ENCODE measurements around the gene RMI2. TPM values are rescaled to one million over a fixed set of nuclear protein-coding genes. Genes with fewer than 3 reads are reported as not detected.

The RMI2 gene
- polyA plus RNA-seq, 2 of the 4 experiments (the other 2 are of a cell fraction): 24.2 to 26.9 TPM

DNA sequence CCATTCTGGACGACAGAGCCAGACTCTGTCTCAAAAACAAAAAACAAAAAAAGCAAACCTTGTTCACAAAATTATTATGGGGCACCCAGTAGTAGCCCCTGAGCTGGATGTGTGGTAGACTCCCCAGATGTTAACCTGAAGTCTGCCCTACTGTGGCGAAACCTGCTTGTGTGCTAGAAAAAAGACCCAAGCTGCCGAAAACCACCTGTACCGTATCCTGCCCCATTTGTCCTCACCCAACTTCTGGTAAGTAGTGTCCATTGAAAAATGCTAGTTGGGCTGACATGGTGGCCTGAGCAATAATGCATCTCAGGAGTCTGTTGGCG, 9.1 kb downstream of the RMI2 start:
- H3K9me3 ChIP-seq: no peaks in the 10 kb centered on the region
- H3K4me3 ChIP-seq: no peak overlapping the region
- WGBS (ENCODE audit: missing lambda C conversion rate): 94% methylated on average over 5 of the region's 5 CpGs
- H3K4me1 ChIP-seq: peaks cover 18% of the 10 kb centered on the region
- H3K27ac ChIP-seq: no peak overlapping the region
- ATAC-seq (no peak), DNase-seq (ENCODE audit: low read depth in 1 of 2, low spot score in 1 of 2) (no peak), FAIRE-seq (no peak)
- ChIA-PET POLR2A (no interaction called here), CTCF (interaction anchor here (0.6 to 2.1 kb wide), 5 partner anchors 13 to 390 kb away, joined by 3 to 8 read pairs (median 3); partner anchors contain the start of gene SOCS1)
- no peak overlapping the region for H3K4me2 ChIP-seq
- TF ChIP-seq HOXB5 (CRISPR knock-in tag; IDR thresholded peaks at IDR 0.05): no peak
- no peak for TF ChIP-seq JUN (IDR thresholded peaks at IDR 0.05)
- no peak for TF ChIP-seq GATA3 (IDR thresholded peaks at IDR 0.05; ENCODE audit: borderline replicate concordance)
- TF ChIP-seq HOXB13 (CRISPR knock-in tag; IDR thresholded peaks at IDR 0.05; ENCODE audit: low read depth): no peak
- TF ChIP-seq ZC3H11A (IDR thresholded peaks at IDR 0.05): no peak
- no peak for TF ChIP-seq MYC (IDR thresholded peaks at IDR 0.05; ENCODE audit: borderline replicate concordance, low read length)
- no peak for TF ChIP-seq SMC3 (IDR thresholded peaks at IDR 0.05)
- no peak for TF ChIP-seq ZNF302 (CRISPR knock-in tag; IDR thresholded peaks at IDR 0.05)
- TF ChIP-seq CHD4 (IDR thresholded peaks at IDR 0.05; ENCODE audit: borderline replicate concordance): no peak
- no peak for TF ChIP-seq NPAS2 (CRISPR knock-in tag; IDR thresholded peaks at IDR 0.05; ENCODE audit: borderline replicate concordance)
- TF ChIP-seq, protein P1, sequence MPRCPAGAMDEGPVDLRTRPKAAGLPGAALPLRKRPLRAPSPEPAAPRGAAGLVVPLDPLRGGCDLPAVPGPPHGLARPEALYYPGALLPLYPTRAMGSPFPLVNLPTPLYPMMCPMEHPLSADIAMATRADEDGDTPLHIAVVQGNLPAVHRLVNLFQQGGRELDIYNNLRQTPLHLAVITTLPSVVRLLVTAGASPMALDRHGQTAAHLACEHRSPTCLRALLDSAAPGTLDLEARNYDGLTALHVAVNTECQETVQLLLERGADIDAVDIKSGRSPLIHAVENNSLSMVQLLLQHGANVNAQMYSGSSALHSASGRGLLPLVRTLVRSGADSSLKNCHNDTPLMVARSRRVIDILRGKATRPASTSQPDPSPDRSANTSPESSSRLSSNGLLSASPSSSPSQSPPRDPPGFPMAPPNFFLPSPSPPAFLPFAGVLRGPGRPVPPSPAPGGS (IDR thresholded peaks at IDR 0.05): no peak
- TF ChIP-seq, protein P2, sequence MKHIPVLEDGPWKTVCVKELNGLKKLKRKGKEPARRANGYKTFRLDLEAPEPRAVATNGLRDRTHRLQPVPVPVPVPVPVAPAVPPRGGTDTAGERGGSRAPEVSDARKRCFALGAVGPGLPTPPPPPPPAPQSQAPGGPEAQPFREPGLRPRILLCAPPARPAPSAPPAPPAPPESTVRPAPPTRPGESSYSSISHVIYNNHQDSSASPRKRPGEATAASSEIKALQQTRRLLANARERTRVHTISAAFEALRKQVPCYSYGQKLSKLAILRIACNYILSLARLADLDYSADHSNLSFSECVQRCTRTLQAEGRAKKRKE (CRISPR knock-in tag; IDR thresholded peaks at IDR 0.05; ENCODE audit: low read depth): no peak
- TF ChIP-seq, protein P3, sequence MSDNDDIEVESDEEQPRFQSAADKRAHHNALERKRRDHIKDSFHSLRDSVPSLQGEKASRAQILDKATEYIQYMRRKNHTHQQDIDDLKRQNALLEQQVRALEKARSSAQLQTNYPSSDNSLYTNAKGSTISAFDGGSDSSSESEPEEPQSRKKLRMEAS (IDR thresholded peaks at IDR 0.05): no peak
- no peak for TF ChIP-seq KDM1A (IDR thresholded peaks at IDR 0.05; ENCODE audit: low read depth)
- no peak for TF ChIP-seq NFE2L2 (conservative IDR thresholded peaks at IDR 0.05; ENCODE audit: low read length)
- TF ChIP-seq KDM5A (IDR thresholded peaks at IDR 0.05): no peak
- TF ChIP-seq MAZ (IDR thresholded peaks at IDR 0.05; ENCODE audit: borderline replicate concordance, low read depth, low read length): no peak

DNA sequence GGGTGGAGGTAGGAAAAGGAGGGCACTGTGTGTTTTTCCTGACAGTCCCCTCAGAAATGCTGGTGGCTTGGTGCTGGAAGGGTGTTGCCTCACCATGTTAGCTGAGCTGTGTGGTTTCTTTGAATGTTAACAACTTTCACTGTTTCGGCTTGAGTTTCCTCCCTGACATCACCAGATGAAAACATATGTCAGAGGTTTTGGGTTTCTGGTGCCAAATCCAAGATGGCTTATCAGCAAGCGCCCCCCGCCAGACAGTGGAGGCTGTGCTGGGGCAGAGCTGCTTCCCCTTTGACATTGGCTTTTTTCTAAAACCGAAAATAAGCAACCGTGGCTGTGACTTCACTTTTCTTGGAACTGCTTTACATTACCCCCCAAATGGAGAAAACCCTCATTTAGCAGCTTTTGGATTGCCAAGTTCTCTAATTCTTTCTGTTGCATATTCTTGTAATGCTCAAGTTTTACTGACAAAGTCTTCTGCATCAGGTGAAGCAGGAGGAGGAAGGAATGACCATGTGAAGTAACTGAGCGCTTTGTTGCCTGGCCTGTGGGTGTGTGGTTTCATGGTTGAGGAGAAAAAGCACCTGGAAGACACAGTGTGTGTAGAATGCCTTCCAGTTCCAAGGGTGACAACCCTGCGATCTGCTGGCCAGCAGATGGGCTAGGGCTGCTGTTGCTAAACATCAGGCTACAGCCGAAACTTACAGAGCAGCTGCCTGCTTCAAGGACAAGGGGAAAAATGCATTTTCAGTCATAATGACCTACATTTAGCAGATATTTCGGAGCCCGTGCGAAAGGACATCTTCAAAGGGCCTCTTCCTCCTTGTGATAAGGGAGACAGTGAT, 9.7 kb downstream of the RMI2 start:
- peaks cover 18% of the 10 kb centered on the region for H3K4me1 ChIP-seq
- no peaks in the 10 kb centered on the region for H3K9me3 ChIP-seq
- 93% methylated on average over 11 of the region's 11 CpGs for WGBS (ENCODE audit: missing lambda C conversion rate)
- no peak for FAIRE-seq
- ChIA-PET POLR2A (no interaction called here), CTCF (interaction anchor here (0.7 to 2.1 kb wide), 4 partner anchors 21 to 391 kb away, joined by 3 to 8 read pairs (median 3); partner anchors contain the start of gene SOCS1)
- no peak overlapping the region for H3K4me2 ChIP-seq
- H3K4me3 ChIP-seq: no peak overlapping the region
- TF ChIP-seq, protein P4, sequence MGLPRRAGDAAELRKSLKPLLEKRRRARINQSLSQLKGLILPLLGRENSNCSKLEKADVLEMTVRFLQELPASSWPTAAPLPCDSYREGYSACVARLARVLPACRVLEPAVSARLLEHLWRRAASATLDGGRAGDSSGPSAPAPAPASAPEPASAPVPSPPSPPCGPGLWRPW (IDR thresholded peaks at IDR 0.05): no peak
- TF ChIP-seq ZNF302 (CRISPR knock-in tag; IDR thresholded peaks at IDR 0.05): no peak
- TF ChIP-seq MAZ (IDR thresholded peaks at IDR 0.05; ENCODE audit: borderline replicate concordance, low read depth, low read length): no peak
- TF ChIP-seq, protein P1 (IDR thresholded peaks at IDR 0.05): no peak
- no peak for ATAC-seq
- DNase-seq (ENCODE audit: low read depth in 1 of 2, low spot score in 1 of 2): no peak
- H3K27ac ChIP-seq: no peak overlapping the region

DNA sequence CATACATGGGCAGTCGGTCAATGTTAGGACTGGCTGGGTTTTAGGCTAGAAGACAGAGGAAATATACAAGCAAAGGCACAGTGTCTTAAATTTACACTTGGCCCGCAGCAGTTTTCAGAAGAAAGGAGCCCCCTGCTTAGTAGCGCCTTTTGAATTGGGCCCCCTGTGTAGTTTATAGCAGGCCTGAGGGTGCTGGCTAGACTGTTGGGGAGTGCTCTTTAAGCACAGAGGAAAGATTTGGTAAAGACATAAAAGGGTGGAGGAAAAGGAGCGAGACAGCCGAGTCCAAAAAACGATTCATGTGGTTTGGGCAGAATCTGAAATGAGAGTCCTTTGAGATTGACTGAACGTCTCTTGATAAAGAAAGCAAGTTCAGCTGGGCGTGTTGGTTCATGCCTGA, 10.6 kb downstream of the RMI2 start:
- TF ChIP-seq RARB (CRISPR knock-in tag; IDR thresholded peaks at IDR 0.05): no peak
- no peak for TF ChIP-seq MYC (IDR thresholded peaks at IDR 0.05; ENCODE audit: borderline replicate concordance, low read length)
- TF ChIP-seq FOSL2 (IDR thresholded peaks at IDR 0.05): no peak
- TF ChIP-seq FOSL2 (CRISPR knock-in tag; IDR thresholded peaks at IDR 0.05): no peak
- TF ChIP-seq POLR2A (IDR thresholded peaks at IDR 0.05; ENCODE audit: low read length): no peak
- TF ChIP-seq GATA3 (IDR thresholded peaks at IDR 0.05; ENCODE audit: borderline replicate concordance): no peak
- no peak for TF ChIP-seq KDM5A (IDR thresholded peaks at IDR 0.05)
- TF ChIP-seq CHD4 (IDR thresholded peaks at IDR 0.05; ENCODE audit: borderline replicate concordance): no peak
- TF ChIP-seq CBX8 (IDR thresholded peaks at IDR 0.05): no peak
- no peak for TF ChIP-seq RCOR1 (IDR thresholded peaks at IDR 0.05; ENCODE audit: low read depth, low read length)
- no peak for TF ChIP-seq MAFK (IDR thresholded peaks at IDR 0.05; ENCODE audit: partially characterized antibody)
- no peak for TF ChIP-seq SREBF2 (IDR thresholded peaks at IDR 0.05)
- TF ChIP-seq KDM1A (IDR thresholded peaks at IDR 0.05; ENCODE audit: low read depth): no peak
- TF ChIP-seq ZNF302 (CRISPR knock-in tag; IDR thresholded peaks at IDR 0.05): no peak
- TF ChIP-seq HOXB13 (CRISPR knock-in tag; IDR thresholded peaks at IDR 0.05; ENCODE audit: low read depth): no peak
- TF ChIP-seq PHF8 (IDR thresholded peaks at IDR 0.05; ENCODE audit: borderline replicate concordance, low read depth): no peak
- TF ChIP-seq EP300 (IDR thresholded peaks at IDR 0.05): no peak
- no peak for TF ChIP-seq RFX5 (IDR thresholded peaks at IDR 0.05)
- 73% methylated on average over 8 of the region's 8 CpGs for WGBS (ENCODE audit: missing lambda C conversion rate)
- peaks cover 18% of the 10 kb centered on the region for H3K4me1 ChIP-seq
- DNase-seq (ENCODE audit: low read depth in 1 of 2, low spot score in 1 of 2) (no peak), FAIRE-seq (no peak), ATAC-seq (no peak)
- no peak overlapping the region for H3K4me3 ChIP-seq
- POLR2A ChIA-PET: no interaction called here
- H3K4me2 ChIP-seq: no peak overlapping the region
- no peak overlapping the region for H3K27ac ChIP-seq
- H3K9me3 ChIP-seq: no peaks in the 10 kb centered on the region
- CTCF ChIA-PET: interaction anchor here (0.8 to 4.1 kb wide), 17 partner anchors 9 to 405 kb away, joined by 3 to 32 read pairs (median 5); partner anchors contain the start of genes PRM2 and SOCS1
